K562 (cell line): Measurements from ENCODE around the gene HSF2BP. TPM values are rescaled to one million over a fixed set of nuclear protein-coding genes. Genes with fewer than 3 reads are reported as not detected.

ENCODE experiments used
- CBFA2T2 ChIP-seq: fragments of 450-650 bp; conservative IDR thresholded peaks from 2 replicates; pipeline ENCODE4 v1.6.1; 2017; ENCODE audit warnings: mild to moderate bottlenecking
- COPS2 ChIP-seq: fragments of 450-650 bp; conservative IDR thresholded peaks from 2 replicates; pipeline ENCODE4 v1.6.1; 2016; ENCODE audit warnings: mild to moderate bottlenecking, moderate library complexity
- HNRNPLL ChIP-seq: fragments of 200-400 bp; formaldehyde crosslinking; IDR thresholded peaks from 2 replicates; pipeline ENCODE4 v1.6.1; 2017; ENCODE audit warnings: low read length, low read depth, mild to moderate bottlenecking; ENCODE audit not compliant: poor library complexity, severe bottlenecking
- NR4A1 ChIP-seq, 2 experiments: fragments of 250-450 bp in 1 of 2; fragments of 450-650 bp in 1 of 2; sonication (Bioruptor Pico) in 1 of 2; IDR thresholded peaks; 2 replicates each; pipeline versions ENCODE4 v1.4.0 to v1.6.1; 2016 to 2020; ENCODE audit warnings: mild to moderate bottlenecking in 2 of 2, missing compliant biosample characterization in 1 of 2, missing genetic modification characterization in 1 of 2, moderate library complexity in 1 of 2
- polyA plus RNA-seq, 8 experiments: library from polyadenylated mRNA; depleted of rRNA in 4 of 8; stranded (reverse) in 5 of 8; unstranded in 3 of 8; fragments of >200 nt; fragmentation: Nextera tagmentation in 2 of 8; fragmentation: Illumina TruSeq in 1 of 8; extraction: Ambion mirVana in 2 of 8; extraction: Trizol in 1 of 8; gene quantifications; 2 replicates each; pipeline versions ENCODE4 v1.2.1 to v1.2.3, GENCODE V29; 2011 to 2014; ENCODE audit warnings: inconsistent platforms in 1 of 8, missing spikeins in 1 of 8
- total RNA-seq, 7 experiments: library from RNA; depleted of rRNA in 6 of 7; stranded (reverse); fragments of >200 nt in 6 of 7; fragmentation: Illumina TruSeq in 2 of 7; extraction: Trizol in 2 of 7; gene quantifications; 2 replicates each; pipeline versions ENCODE4 v1.2.1 to v1.2.3, GENCODE V29; 2011 to 2021; ENCODE audit warnings: low replicate concordance in 1 of 7
- TF ChIP-seq, protein P1 (sequence below): fragments of 250-450 bp; sonication (Bioruptor Pico); IDR thresholded peaks from 2 replicates; pipeline ENCODE4 v1.4.0; 2020; ENCODE audit warnings: borderline replicate concordance
- TF ChIP-seq, protein P2 (sequence below): fragments of 450-650 bp; IDR thresholded peaks from 2 replicates; pipeline ENCODE4 v1.6.1; 2014; ENCODE audit warnings: low read depth, mild to moderate bottlenecking, moderate library complexity, borderline replicate concordance

The HSF2BP gene
- total and polyA plus RNA-seq, 9 of the 15 experiments (the other 6 are each of a cell fraction or from before 2014, with no cell fraction given): 0.04 to 0.57 (median 0.20) TPM; not detected in 2

DNA sequence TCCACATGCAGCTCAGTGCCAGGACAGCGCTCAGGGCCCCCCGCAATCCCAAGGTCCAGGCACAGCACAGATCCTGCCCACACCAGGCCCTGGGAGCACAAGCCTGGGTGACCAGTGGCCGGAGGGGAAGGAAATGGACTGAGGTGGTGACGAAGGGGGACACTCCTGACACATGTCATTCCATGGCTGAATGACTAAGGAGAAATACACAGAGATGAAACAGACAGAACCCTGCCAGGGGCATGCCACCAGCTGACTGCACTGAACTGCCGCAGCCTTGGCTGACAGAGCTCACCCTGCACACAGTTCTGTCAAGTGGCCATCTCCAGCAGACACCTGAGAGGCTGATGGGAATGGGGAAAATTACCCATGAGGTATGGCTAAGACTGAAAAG is 56.1 kb downstream of the HSF2BP start (continued):
- TF ChIP-seq NR4A1 (CRISPR knock-in tag; IDR thresholded peaks at IDR 0.05) (no peak), NR4A1 (tag; IDR thresholded peaks at IDR 0.05) (no peak), CBFA2T2 (no peak), HNRNPLL (no peak), COPS2 (no peak)
- TF ChIP-seq, protein P1, sequence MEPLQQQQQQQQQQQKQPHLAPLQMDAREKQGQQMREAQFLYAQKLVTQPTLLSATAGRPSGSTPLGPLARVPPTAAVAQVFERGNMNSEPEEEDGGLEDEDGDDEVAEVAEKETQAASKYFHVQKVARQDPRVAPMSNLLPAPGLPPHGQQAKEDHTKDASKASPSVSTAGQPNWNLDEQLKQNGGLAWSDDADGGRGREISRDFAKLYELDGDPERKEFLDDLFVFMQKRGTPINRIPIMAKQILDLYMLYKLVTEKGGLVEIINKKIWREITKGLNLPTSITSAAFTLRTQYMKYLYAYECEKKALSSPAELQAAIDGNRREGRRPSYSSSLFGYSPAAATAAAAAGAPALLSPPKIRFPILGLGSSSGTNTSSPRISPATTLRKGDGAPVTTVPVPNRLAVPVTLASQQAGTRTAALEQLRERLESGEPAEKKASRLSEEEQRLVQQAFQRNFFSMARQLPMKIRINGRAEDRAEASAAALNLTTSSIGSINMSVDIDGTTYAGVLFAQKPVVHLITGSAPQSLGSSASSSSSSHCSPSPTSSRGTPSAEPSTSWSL (CRISPR knock-in tag): no peak
- TF ChIP-seq, protein P2, sequence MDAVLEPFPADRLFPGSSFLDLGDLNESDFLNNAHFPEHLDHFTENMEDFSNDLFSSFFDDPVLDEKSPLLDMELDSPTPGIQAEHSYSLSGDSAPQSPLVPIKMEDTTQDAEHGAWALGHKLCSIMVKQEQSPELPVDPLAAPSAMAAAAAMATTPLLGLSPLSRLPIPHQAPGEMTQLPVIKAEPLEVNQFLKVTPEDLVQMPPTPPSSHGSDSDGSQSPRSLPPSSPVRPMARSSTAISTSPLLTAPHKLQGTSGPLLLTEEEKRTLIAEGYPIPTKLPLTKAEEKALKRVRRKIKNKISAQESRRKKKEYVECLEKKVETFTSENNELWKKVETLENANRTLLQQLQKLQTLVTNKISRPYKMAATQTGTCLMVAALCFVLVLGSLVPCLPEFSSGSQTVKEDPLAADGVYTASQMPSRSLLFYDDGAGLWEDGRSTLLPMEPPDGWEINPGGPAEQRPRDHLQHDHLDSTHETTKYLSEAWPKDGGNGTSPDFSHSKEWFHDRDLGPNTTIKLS: no peak
